ENCODE results near the gene PAK5. TPM values are rescaled to one million over a fixed set of nuclear protein-coding genes. Genes with fewer than 3 reads are reported as not detected.

The PAK5 gene
- polyA plus RNA-seq, 6 donors from 2014 or later, result not detected

DNA sequence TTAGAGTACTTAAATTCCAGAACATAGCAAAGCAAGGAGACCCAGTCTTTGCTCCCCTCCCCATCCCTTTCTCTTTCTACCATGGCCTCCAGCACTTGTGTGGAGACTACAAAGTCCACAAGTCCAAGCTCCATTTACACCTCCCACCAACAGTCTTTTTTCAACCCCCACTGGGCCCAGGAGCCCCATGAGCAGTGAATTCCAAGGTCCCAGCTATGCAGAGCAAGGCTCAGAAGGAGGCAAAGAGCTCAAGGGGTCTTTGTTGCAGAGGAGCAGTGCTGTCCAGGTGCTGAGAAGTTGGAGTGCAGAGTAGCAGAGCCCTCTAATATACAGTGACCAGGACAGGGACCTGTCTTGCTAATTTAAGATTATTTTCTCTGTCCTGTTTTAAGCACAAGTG lies 9.0 kb downstream of the PAK5 start:
- Mint-ChIP-seq H3K27ac (no peak overlapping the region), H3K4me3 (no peak overlapping the region), H3K4me1 (no peaks in the 10 kb centered on the region), H3K9me3 (peaks cover 0 to 4% (median 0%) of the 10 kb centered on the region in 7 donors), H3K36me3 (no peaks in the 10 kb centered on the region), H3K27me3 (peaks cover 1 to 5% (median 5%) of the 10 kb centered on the region in 3 donors)
- ATAC-seq (ENCODE audit: low read depth in 2 of 2) (no peak), DNase-seq (no peak)

DNA sequence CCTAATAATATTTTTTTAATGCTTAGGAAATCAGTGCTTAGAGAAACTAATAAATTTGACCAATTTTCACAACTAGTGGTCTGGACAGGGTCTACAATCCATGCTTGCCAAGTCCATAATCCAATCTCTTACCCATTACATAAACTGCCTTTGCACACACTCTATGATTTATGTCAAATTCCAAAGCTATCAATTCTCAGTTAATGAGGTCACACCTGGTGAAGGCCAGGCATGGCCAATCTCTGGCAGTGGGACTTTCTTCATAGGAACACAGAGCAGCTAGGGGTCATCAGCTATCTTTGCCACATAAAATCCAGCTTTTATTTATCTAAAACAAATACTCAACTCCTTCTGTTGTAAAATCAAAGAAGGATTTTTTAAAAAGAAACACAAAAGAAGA lies 21.2 kb downstream of the PAK5 start:
- no peak for DNase-seq
- ATAC-seq (ENCODE audit: low read depth in 2 of 2), result no peak
- H3K4me3 Mint-ChIP-seq, result no peak overlapping the region
- H3K36me3 Mint-ChIP-seq, result no peaks in the 10 kb centered on the region
- peaks cover 7 to 8% (median 8%) of the 10 kb centered on the region in 3 donors for H3K27me3 Mint-ChIP-seq
- no peaks in the 10 kb centered on the region for H3K4me1 Mint-ChIP-seq
- peaks cover 0 to 10% (median 0%) of the 10 kb centered on the region in 7 donors for H3K9me3 Mint-ChIP-seq
- H3K27ac Mint-ChIP-seq, result no peak overlapping the region

DNA sequence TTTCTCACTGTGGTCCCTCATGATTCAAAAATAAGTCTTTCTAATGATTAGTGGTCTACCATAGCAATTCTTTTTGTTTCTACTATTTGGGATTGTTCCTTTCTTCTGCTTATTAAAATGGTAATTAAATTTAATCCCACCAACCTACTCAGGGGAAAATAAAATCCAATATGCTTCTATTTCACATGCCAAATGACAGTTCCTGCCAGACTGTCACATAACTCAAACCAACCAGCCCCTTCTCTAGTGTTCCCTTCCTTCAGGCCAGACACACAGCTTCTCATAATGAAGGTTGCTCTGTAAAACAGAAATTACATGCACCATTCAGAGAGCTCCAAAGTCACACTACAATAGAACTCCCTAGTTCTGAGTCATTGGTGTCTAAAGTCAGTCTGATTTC lies 23.2 kb downstream of the PAK5 start:
- Mint-ChIP-seq H3K27me3 (peaks cover 7 to 8% (median 8%) of the 10 kb centered on the region in 3 donors), H3K4me3 (no peak overlapping the region), H3K36me3 (no peaks in the 10 kb centered on the region), H3K9me3 (peaks cover 0 to 6% (median 0%) of the 10 kb centered on the region in 7 donors), H3K4me1 (no peaks in the 10 kb centered on the region), H3K27ac (no peak overlapping the region)
- ATAC-seq (ENCODE audit: low read depth in 2 of 2), result no peak
- DNase-seq, result no peak

DNA sequence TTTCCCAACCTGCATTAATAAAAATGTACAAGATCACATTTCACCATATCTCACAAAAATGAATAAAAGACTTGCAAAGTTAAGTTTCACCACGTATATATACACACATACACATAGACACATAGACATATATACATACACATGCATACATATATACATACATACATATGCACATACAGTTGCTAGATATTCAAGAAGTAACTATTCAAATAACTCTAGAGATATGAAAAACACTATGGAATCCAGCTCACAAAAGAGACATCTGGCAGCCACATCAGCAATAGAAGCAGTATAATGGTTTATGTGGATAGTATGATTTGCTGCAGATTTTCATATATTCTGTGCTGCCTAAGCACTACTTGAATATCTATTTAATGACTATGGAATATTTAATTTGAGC lies 28.1 kb downstream of the PAK5 start:
- no peak for ATAC-seq (ENCODE audit: low read depth in 2 of 2)
- H3K4me3 Mint-ChIP-seq, result no peak overlapping the region
- H3K4me1 Mint-ChIP-seq, result no peaks in the 10 kb centered on the region
- no peaks in the 10 kb centered on the region for H3K36me3 Mint-ChIP-seq
- DNase-seq, result no peak
- peaks cover 0 to 6% (median 0%) of the 10 kb centered on the region in 7 donors for H3K9me3 Mint-ChIP-seq
- H3K27me3 Mint-ChIP-seq, result peaks cover 0 to 13% (median 10%) of the 10 kb centered on the region in 3 donors
- no peak overlapping the region for H3K27ac Mint-ChIP-seq

DNA sequence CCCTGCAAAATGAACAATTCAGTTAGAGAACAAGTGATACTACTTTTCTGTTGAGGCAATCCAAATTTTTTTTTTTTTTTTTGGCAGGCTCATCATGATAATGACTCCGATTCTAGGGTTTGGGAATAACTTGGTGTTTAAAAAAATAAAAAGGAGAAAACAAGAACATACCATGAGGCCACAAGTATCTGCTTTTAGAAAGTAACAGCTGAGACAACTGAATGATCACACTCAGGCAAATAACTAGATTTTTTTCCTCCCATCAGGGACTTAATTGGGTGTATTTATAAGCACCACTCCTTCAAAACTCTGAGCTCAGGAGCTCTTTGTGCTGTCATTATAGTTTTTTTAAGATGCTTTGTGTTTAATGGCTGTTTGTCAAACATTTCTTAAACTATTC lies 29.6 kb downstream of the PAK5 start:
- no peak for ATAC-seq (ENCODE audit: low read depth in 2 of 2)
- H3K36me3 Mint-ChIP-seq, result no peaks in the 10 kb centered on the region
- H3K4me3 Mint-ChIP-seq, result no peak overlapping the region
- peaks cover 0 to 13% (median under 1%) of the 10 kb centered on the region in 7 donors for H3K9me3 Mint-ChIP-seq
- no peak for DNase-seq
- H3K27me3 Mint-ChIP-seq, result peaks cover 0 to 8% (median 5%) of the 10 kb centered on the region in 3 donors
- H3K4me1 Mint-ChIP-seq, result no peaks in the 10 kb centered on the region
- H3K27ac Mint-ChIP-seq, result no peak overlapping the region

DNA sequence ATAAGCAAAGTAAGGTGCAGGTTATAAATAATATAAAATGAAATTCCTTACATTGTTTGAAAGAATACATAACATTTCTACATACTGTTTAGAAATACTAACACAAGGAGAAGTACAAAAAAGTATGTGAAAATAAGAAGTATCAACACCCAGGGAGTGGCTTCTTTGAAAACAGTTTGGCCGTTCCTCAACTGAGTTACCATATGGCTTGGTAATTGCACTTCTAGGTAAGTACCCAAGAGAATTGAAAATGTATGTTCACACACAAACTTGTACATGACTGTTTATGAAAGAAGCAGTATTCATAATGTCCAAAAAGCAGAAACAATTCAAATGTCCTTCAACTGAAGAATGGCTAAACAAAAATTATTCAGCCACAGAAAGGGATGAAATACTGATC lies 30.7 kb downstream of the PAK5 start:
- no peaks in the 10 kb centered on the region for H3K36me3 Mint-ChIP-seq
- H3K27ac Mint-ChIP-seq, result no peak overlapping the region
- H3K9me3 Mint-ChIP-seq, result peaks cover 0 to 17% (median 4%) of the 10 kb centered on the region in 7 donors
- H3K27me3 Mint-ChIP-seq, result peaks cover 0 to 5% (median 4%) of the 10 kb centered on the region in 3 donors
- no peak for ATAC-seq (ENCODE audit: low read depth in 2 of 2)
- H3K4me1 Mint-ChIP-seq, result no peaks in the 10 kb centered on the region
- no peak for DNase-seq
- no peak overlapping the region for H3K4me3 Mint-ChIP-seq

DNA sequence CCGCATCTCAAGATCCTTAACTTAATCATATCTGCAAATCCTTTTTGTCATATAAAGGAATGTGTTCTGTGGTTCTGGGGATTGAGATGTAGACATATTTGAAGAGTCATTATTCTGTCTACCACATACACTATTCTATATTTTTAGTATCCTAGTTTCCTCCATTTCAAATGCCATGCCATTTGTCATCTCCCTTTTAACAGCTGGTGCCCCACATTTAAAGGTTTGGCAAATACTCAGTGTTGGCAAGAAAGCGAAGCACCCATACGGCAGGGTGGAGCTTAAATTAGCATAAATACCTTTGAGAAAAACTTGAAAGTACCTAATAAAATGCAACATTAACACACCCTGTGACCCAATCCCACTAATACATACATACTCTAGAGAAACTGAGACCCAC lies 31.7 kb downstream of the PAK5 start:
- DNase-seq (no peak), ATAC-seq (ENCODE audit: low read depth in 2 of 2) (no peak)
- peaks cover 0 to 5% (median 4%) of the 10 kb centered on the region in 3 donors for H3K27me3 Mint-ChIP-seq
- no peak overlapping the region for H3K27ac Mint-ChIP-seq
- no peak overlapping the region for H3K4me3 Mint-ChIP-seq
- no peaks in the 10 kb centered on the region for H3K36me3 Mint-ChIP-seq
- H3K4me1 Mint-ChIP-seq, result no peaks in the 10 kb centered on the region
- peaks cover 0 to 17% (median 4%) of the 10 kb centered on the region in 7 donors for H3K9me3 Mint-ChIP-seq

DNA sequence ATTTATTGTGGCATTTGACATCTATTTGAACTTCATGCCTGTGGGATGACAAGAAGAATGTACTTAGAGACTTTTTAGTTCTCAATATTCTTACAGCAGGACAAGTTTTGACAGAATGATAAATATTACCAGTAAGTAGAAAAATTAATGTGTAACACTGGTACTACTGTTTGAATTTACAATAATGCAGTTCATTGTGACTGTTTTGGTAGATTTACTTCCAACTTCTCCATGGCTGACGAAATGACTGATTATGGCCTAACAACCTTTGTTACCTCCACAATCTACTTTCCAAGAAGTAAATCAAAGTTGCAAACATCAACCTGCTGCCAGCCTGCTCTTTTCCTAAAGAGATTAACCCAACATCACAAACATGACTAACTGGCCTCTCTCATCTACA lies 38.5 kb downstream of the PAK5 start:
- H3K27ac Mint-ChIP-seq, result no peak overlapping the region
- DNase-seq (no peak), ATAC-seq (ENCODE audit: low read depth in 2 of 2) (no peak)
- H3K36me3 Mint-ChIP-seq, result no peaks in the 10 kb centered on the region
- no peaks in the 10 kb centered on the region for H3K4me1 Mint-ChIP-seq
- peaks cover 0 to 6% (median 0%) of the 10 kb centered on the region in 3 donors for H3K27me3 Mint-ChIP-seq
- no peak overlapping the region for H3K4me3 Mint-ChIP-seq
- peaks cover 2 to 13% (median 5%) of the 10 kb centered on the region in 7 donors for H3K9me3 Mint-ChIP-seq

DNA sequence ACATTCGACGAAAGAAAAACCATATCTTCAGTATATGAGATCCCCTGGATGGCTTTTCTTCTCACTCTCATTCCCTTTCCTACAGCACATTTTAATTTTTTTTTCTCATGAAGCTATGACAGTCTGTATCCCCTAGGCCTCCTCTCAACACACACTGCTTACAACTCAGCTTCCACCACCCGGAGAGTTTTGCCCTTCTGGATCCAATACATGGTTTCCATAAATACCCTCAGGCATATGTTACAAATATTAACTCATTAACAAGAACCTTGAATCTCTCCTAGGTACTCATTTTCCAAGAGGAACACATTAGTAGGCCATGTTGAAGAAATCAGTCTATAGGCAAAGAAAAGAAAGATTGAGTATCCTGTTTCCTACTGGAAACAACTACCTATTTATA lies 44.0 kb downstream of the PAK5 start:
- peaks cover 0 to 22% (median 5%) of the 10 kb centered on the region in 7 donors for H3K9me3 Mint-ChIP-seq
- H3K27ac Mint-ChIP-seq, result no peak overlapping the region
- ATAC-seq (ENCODE audit: low read depth in 2 of 2) (no peak), DNase-seq (no peak)
- no peak overlapping the region for H3K4me3 Mint-ChIP-seq
- H3K36me3 Mint-ChIP-seq, result no peaks in the 10 kb centered on the region
- no peaks in the 10 kb centered on the region for H3K4me1 Mint-ChIP-seq
- peaks cover 0 to 6% (median 0%) of the 10 kb centered on the region in 3 donors for H3K27me3 Mint-ChIP-seq

DNA sequence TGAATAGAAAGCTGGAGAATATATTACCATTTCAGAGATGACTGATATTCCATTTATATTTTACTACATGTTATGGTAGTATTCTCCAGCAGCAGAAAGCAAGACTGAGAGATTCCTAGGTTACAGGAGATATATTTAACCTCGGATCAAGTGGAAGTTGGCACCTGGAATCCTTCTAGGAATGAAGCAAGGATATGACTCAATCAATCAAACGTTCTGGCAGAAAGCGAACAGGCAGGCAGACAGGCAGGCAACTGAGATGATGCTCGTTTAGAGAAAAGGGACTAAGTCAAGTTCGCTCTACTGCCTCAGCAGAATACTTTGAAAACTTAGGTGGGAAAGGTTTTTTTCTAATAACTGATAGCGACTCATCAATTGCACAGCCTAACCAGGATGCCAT lies 46.2 kb downstream of the PAK5 start:
- Mint-ChIP-seq H3K9me3 (peaks cover 0 to 16% (median 6%) of the 10 kb centered on the region in 7 donors), H3K27ac (no peak overlapping the region), H3K4me1 (no peaks in the 10 kb centered on the region), H3K36me3 (no peaks in the 10 kb centered on the region), H3K27me3 (peaks cover 0 to 8% (median 0%) of the 10 kb centered on the region in 3 donors), H3K4me3 (no peak overlapping the region)
- no peak for DNase-seq
- no peak for ATAC-seq (ENCODE audit: low read depth in 2 of 2)

DNA sequence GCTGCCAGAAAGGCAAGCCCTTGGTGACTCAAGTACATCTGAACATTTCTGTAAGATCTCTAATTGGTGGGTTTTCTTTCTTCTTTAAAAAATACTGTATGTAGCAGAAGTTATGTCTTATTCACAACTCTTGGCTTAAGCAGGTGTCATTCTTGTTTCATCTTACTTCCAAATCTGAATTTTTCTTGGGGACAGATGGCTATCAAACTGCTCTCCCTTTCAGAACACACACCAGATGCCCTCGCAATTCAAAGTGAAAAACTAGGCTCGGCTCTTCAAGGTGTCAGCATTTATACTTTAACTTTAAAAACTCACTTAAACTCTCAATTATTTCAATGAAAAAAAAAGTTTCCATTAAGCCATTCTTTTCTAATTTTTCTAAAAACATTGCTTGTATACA lies 49.7 kb downstream of the PAK5 start:
- peaks cover 0 to 10% (median 4%) of the 10 kb centered on the region in 7 donors for H3K9me3 Mint-ChIP-seq
- DNase-seq (no peak), ATAC-seq (ENCODE audit: low read depth in 2 of 2) (no peak)
- H3K27me3 Mint-ChIP-seq, result peaks cover 0 to 8% (median 0%) of the 10 kb centered on the region in 3 donors
- H3K27ac Mint-ChIP-seq, result no peak overlapping the region
- H3K4me3 Mint-ChIP-seq, result no peak overlapping the region
- no peaks in the 10 kb centered on the region for H3K4me1 Mint-ChIP-seq
- no peaks in the 10 kb centered on the region for H3K36me3 Mint-ChIP-seq

DNA sequence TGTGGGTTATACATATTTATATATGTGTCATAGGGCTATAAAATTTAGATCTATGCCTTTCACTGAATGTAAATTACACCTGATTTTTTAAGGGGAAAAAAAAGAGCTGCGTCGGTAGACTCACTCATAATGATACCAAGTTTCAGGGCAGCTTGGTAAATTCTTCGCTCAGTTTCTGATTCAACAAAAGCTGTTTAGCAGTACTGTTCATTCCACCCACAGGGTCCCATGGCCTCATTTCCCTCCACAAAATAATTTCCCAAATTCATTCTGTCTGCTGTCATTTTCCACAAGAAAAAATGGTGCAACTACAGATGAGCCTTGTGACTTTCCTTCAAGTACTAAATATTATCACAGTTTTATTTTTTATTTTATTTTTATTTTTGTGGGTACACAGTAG lies 63.7 kb downstream of the PAK5 start:
- no peaks in the 10 kb centered on the region for H3K27me3 Mint-ChIP-seq
- no peak overlapping the region for H3K4me3 Mint-ChIP-seq
- DNase-seq, result no peak
- H3K36me3 Mint-ChIP-seq, result no peaks in the 10 kb centered on the region
- peaks cover 0 to 13% (median 5%) of the 10 kb centered on the region in 7 donors for H3K9me3 Mint-ChIP-seq
- H3K4me1 Mint-ChIP-seq, result no peaks in the 10 kb centered on the region
- no peak overlapping the region for H3K27ac Mint-ChIP-seq
- no peak for ATAC-seq (ENCODE audit: low read depth in 2 of 2)

DNA sequence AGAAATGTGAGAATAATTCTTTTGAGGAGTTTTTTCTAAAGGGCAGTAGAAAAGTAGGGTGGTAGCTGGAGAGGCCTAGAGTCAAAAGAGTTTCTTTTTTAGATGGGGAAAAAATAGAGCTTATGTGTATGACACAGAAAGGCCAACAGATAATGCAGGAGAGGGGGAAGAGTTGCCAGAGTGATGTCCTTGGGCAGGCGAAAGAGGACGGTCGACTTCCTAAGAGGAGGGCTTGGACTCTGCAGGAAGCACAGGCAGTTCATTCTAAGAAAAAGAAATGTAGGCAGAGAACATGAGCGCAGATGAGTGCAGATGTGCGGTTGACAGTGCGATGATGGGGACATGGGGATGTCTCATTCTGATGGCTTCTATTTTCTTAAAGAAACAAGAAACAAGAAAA lies 68.9 kb downstream of the PAK5 start:
- H3K36me3 Mint-ChIP-seq, result no peaks in the 10 kb centered on the region
- no peak overlapping the region for H3K27ac Mint-ChIP-seq
- no peak for ATAC-seq (ENCODE audit: low read depth in 2 of 2)
- no peaks in the 10 kb centered on the region for H3K27me3 Mint-ChIP-seq
- H3K4me1 Mint-ChIP-seq, result no peaks in the 10 kb centered on the region
- no peak overlapping the region for H3K4me3 Mint-ChIP-seq
- H3K9me3 Mint-ChIP-seq, result peaks cover 2 to 8% (median 4%) of the 10 kb centered on the region in 7 donors
- no peak for DNase-seq

DNA sequence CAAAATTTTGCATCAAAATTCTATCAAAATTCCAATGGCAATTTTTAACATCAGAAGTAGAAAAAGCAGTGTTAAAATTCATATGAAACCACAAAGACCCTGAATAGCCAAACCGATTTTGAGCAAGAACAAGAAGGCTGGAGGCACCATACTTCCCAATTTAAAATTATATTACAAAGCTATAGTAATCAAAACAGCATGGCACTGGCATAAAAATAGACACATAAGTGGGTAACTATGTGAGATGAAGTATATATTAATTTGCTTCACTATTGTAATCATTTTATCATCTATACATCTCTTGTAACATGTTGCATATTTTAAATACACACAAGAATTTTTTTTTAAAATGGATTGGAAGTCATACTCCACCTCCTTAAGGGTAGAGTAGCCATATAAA lies 77.4 kb downstream of the PAK5 start:
- H3K4me1 Mint-ChIP-seq, result no peaks in the 10 kb centered on the region
- H3K27ac Mint-ChIP-seq, result no peak overlapping the region
- H3K27me3 Mint-ChIP-seq, result no peaks in the 10 kb centered on the region
- H3K36me3 Mint-ChIP-seq, result no peaks in the 10 kb centered on the region
- ATAC-seq (ENCODE audit: low read depth in 2 of 2) (no peak), DNase-seq (no peak)
- peaks cover 0 to 17% (median 14%) of the 10 kb centered on the region in 7 donors for H3K9me3 Mint-ChIP-seq
- H3K4me3 Mint-ChIP-seq, result no peak overlapping the region

DNA sequence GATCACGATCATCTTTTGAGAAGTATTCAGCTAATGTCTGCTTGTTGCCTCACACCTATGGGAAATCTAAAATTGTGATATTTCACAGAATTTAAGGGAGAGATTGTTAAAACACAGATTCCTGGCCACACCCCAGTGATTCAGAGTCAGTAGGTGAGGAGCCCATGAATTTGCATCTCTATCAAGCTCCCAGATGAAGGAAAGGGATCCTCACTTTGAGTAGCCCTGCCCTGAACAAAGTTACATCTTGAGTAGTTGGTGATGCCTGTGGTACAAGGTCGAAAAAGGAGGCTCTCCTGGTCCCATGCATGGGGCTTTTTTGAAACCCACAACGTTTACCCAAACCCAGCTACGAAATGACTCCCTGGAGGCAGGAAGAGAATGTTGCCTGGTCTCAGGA lies 79.5 kb downstream of the PAK5 start:
- no peak for ATAC-seq (ENCODE audit: low read depth in 2 of 2)
- H3K36me3 Mint-ChIP-seq, result no peaks in the 10 kb centered on the region
- no peak overlapping the region for H3K27ac Mint-ChIP-seq
- H3K9me3 Mint-ChIP-seq, result peaks cover 0 to 17% (median 14%) of the 10 kb centered on the region in 7 donors
- DNase-seq, result no peak
- no peaks in the 10 kb centered on the region for H3K27me3 Mint-ChIP-seq
- H3K4me1 Mint-ChIP-seq, result no peaks in the 10 kb centered on the region
- H3K4me3 Mint-ChIP-seq, result no peak overlapping the region

Data from naive B cell (primary cell).